Activated T-cell treated with anti-CD3 and anti-CD28 coated beads, Interleukin-2, amount 50 U/mL, for 24 hours (primary cell): ENCODE data around the gene THADA.
"Not testable (repeated sequence)": the region's sequence is repeated elsewhere in the genome, so short reads cannot be mapped to it uniquely, and the experiment has no call there.

Source experiments
- DNase-seq: peaks from one replicate; pipeline ENCODE4 v3.0.0-alpha.2; 2020
- H3K27ac Mint-ChIP-seq: 2 replicates; pipeline ENCODE4 v1.8.0; 2020; ENCODE audit warnings: mild to moderate bottlenecking, mixed read lengths
- H3K27me3 Mint-ChIP-seq: 2 replicates; pipeline ENCODE4 v1.8.0; 2020; ENCODE audit warnings: mixed read lengths
- H3K36me3 Mint-ChIP-seq: 2 replicates; pipeline ENCODE4 v1.8.0; 2020; ENCODE audit warnings: low read depth, mixed read lengths
- H3K4me1 Mint-ChIP-seq: 2 replicates; pipeline ENCODE4 v1.8.0; 2020; ENCODE audit warnings: low read depth, mixed read lengths
- H3K4me3 Mint-ChIP-seq: 2 replicates; pipeline ENCODE4 v1.8.0; 2020; ENCODE audit warnings: mild to moderate bottlenecking, moderate library complexity, mixed read lengths
- H3K9me3 Mint-ChIP-seq: 2 replicates; pipeline ENCODE4 v1.8.0; 2020; ENCODE audit warnings: mixed read lengths

Gene THADA

GRCh38 chr2:43448011-43448821, 147.6 kb downstream of the THADA start:
- H3K4me1 Mint-ChIP-seq, result peaks cover 11% of the 10 kb centered on the region
- no peaks in the 10 kb centered on the region for H3K9me3 Mint-ChIP-seq
- no peaks in the 10 kb centered on the region for H3K27me3 Mint-ChIP-seq
- no peak for DNase-seq
- H3K36me3 Mint-ChIP-seq, result peaks cover 74% of the 10 kb centered on the region
- H3K27ac Mint-ChIP-seq, result no peak overlapping the region
- no peak overlapping the region for H3K4me3 Mint-ChIP-seq

GRCh38 chr2:43446755-43447154, 149.1 kb downstream of the THADA start:
- H3K4me3 Mint-ChIP-seq, H3K27me3 Mint-ChIP-seq, DNase-seq, H3K9me3 Mint-ChIP-seq, H3K27ac Mint-ChIP-seq, H3K4me1 Mint-ChIP-seq: not testable (repeated sequence)
- peaks cover 72% of the 10 kb centered on the region for H3K36me3 Mint-ChIP-seq

- H3K4me1 Mint-ChIP-seq, result no peaks in the 10 kb centered on the region
- H3K4me3 Mint-ChIP-seq, result no peak overlapping the region
- DNase-seq, result no peak
- H3K9me3 Mint-ChIP-seq, result no peaks in the 10 kb centered on the region
- H3K27me3 Mint-ChIP-seq, result no peaks in the 10 kb centered on the region
- H3K27ac Mint-ChIP-seq, result no peak overlapping the region
- H3K36me3 Mint-ChIP-seq, result peaks cover 68% of the 10 kb centered on the region
Measured at GRCh38 chr2:43445781-43446180, 150.1 kb downstream of the THADA start.

- no peak overlapping the region for H3K4me3 Mint-ChIP-seq
- no peak overlapping the region for H3K27ac Mint-ChIP-seq
- H3K27me3 Mint-ChIP-seq, result no peaks in the 10 kb centered on the region
- H3K4me1 Mint-ChIP-seq, result no peaks in the 10 kb centered on the region
- H3K9me3 Mint-ChIP-seq, result no peaks in the 10 kb centered on the region
- H3K36me3 Mint-ChIP-seq, result peaks cover 63% of the 10 kb centered on the region
- no peak for DNase-seq
Measured at GRCh38 chr2:43444989-43445645, 150.7 kb downstream of the THADA start.

- DNase-seq, result no peak
- Mint-ChIP-seq H3K4me1 (peaks cover 3% of the 10 kb centered on the region), H3K27me3 (no peaks in the 10 kb centered on the region), H3K4me3 (no peak overlapping the region), H3K36me3 (peaks cover 59% of the 10 kb centered on the region), H3K9me3 (no peaks in the 10 kb centered on the region), H3K27ac (no peak overlapping the region)
Measured at GRCh38 chr2:43443282-43443681, 152.6 kb downstream of the THADA start.

GRCh38 chr2:43441195-43441594, 154.6 kb downstream of the THADA start:
- H3K4me1 Mint-ChIP-seq, result peaks cover 3% of the 10 kb centered on the region
- no peaks in the 10 kb centered on the region for H3K27me3 Mint-ChIP-seq
- H3K27ac Mint-ChIP-seq, result no peak overlapping the region
- no peak for DNase-seq
- H3K4me3 Mint-ChIP-seq, result no peak overlapping the region
- peaks cover 62% of the 10 kb centered on the region for H3K36me3 Mint-ChIP-seq
- no peaks in the 10 kb centered on the region for H3K9me3 Mint-ChIP-seq

GRCh38 chr2:43438858-43439655, 156.8 kb downstream of the THADA start:
- no peaks in the 10 kb centered on the region for H3K27me3 Mint-ChIP-seq
- no peak for DNase-seq
- peaks cover 3% of the 10 kb centered on the region for H3K4me1 Mint-ChIP-seq
- peaks cover 57% of the 10 kb centered on the region for H3K36me3 Mint-ChIP-seq
- no peak overlapping the region for H3K27ac Mint-ChIP-seq
- H3K9me3 Mint-ChIP-seq, result no peaks in the 10 kb centered on the region
- no peak overlapping the region for H3K4me3 Mint-ChIP-seq

GRCh38 chr2:43438342-43438741, 157.5 kb downstream of the THADA start:
- Mint-ChIP-seq H3K27me3 (no peaks in the 10 kb centered on the region), H3K27ac (no peak overlapping the region), H3K36me3 (peaks cover 58% of the 10 kb centered on the region), H3K4me3 (no peak overlapping the region), H3K9me3 (no peaks in the 10 kb centered on the region), H3K4me1 (peaks cover 3% of the 10 kb centered on the region)
- DNase-seq, result no peak

- H3K27ac Mint-ChIP-seq, result no peak overlapping the region
- H3K27me3 Mint-ChIP-seq, result no peaks in the 10 kb centered on the region
- no peak for DNase-seq
- H3K4me1 Mint-ChIP-seq, result peaks cover 3% of the 10 kb centered on the region
- H3K9me3 Mint-ChIP-seq, result no peaks in the 10 kb centered on the region
- peaks cover 60% of the 10 kb centered on the region for H3K36me3 Mint-ChIP-seq
- H3K4me3 Mint-ChIP-seq, result no peak overlapping the region
Measured at GRCh38 chr2:43437363-43437762, 158.5 kb downstream of the THADA start.

GRCh38 chr2:43436431-43436830, 159.4 kb downstream of the THADA start:
- H3K4me1 Mint-ChIP-seq, result peaks cover 3% of the 10 kb centered on the region
- H3K36me3 Mint-ChIP-seq, result peaks cover 52% of the 10 kb centered on the region
- H3K27ac Mint-ChIP-seq, result no peak overlapping the region
- H3K4me3 Mint-ChIP-seq, result no peak overlapping the region
- no peak for DNase-seq
- H3K27me3 Mint-ChIP-seq, result no peaks in the 10 kb centered on the region
- no peaks in the 10 kb centered on the region for H3K9me3 Mint-ChIP-seq

GRCh38 chr2:43435746-43436145, 160.1 kb downstream of the THADA start:
- H3K9me3 Mint-ChIP-seq, result no peaks in the 10 kb centered on the region
- no peak overlapping the region for H3K4me3 Mint-ChIP-seq
- H3K27me3 Mint-ChIP-seq, result no peaks in the 10 kb centered on the region
- peaks cover 3% of the 10 kb centered on the region for H3K4me1 Mint-ChIP-seq
- peaks cover 56% of the 10 kb centered on the region for H3K36me3 Mint-ChIP-seq
- no peak overlapping the region for H3K27ac Mint-ChIP-seq
- no peak for DNase-seq

- Mint-ChIP-seq H3K4me3 (no peak overlapping the region), H3K36me3 (peaks cover 56% of the 10 kb centered on the region), H3K27me3 (no peaks in the 10 kb centered on the region), H3K9me3 (no peaks in the 10 kb centered on the region), H3K4me1 (peaks cover 22% of the 10 kb centered on the region), H3K27ac (no peak overlapping the region)
- DNase-seq, result no peak
Measured at GRCh38 chr2:43430489-43430888, 165.3 kb downstream of the THADA start.

- no peak for DNase-seq
- Mint-ChIP-seq H3K27ac (no peak overlapping the region), H3K4me1 (peaks cover 33% of the 10 kb centered on the region), H3K4me3 (no peak overlapping the region), H3K9me3 (no peaks in the 10 kb centered on the region), H3K36me3 (peaks cover 63% of the 10 kb centered on the region), H3K27me3 (no peaks in the 10 kb centered on the region)
Measured at GRCh38 chr2:43429369-43429768, 166.5 kb downstream of the THADA start.

- Mint-ChIP-seq H3K4me3 (peak overlapping the region; percentile 38), H3K27me3 (no peaks in the 10 kb centered on the region), H3K9me3 (no peaks in the 10 kb centered on the region), H3K36me3 (peaks cover 72% of the 10 kb centered on the region), H3K27ac (peak overlapping the region; percentile 74), H3K4me1 (peaks cover 41% of the 10 kb centered on the region)
- no peak for DNase-seq
Measured at GRCh38 chr2:43427032-43427424, 168.8 kb downstream of the THADA start.
